ENCODE results near the gene EFHD1.

- TF ChIP-seq POLR2AphosphoS5 (IDR thresholded peaks at IDR 0.05; ENCODE audit: low read depth, low read length) = peak; percentile 34
- no peak; a peak in 1 of 4 replicates for TF ChIP-seq REST (IDR thresholded peaks at IDR 0.05; ENCODE audit: insufficient read depth in 1 of 2, low read depth in 2 of 2, low read length in 1 of 2)
- TF ChIP-seq CTCF (IDR thresholded peaks at IDR 0.05) = no peak
These were observed 63.8 kb downstream of the EFHD1 start, which contains the start of gene GIGYF2 for GRCh38 chr2:232697059-232697806.

Measured in Panc1 (cell line).